Esophagus squamous epithelium (tissue), 5 donors: ENCODE data around the gene CACNA1B. TPM values are rescaled to one million over a fixed set of nuclear protein-coding genes. Genes with fewer than 3 reads are reported as not detected.

Experiments
- DNase-seq: peaks from one replicate; lab custom pipeline; 2025; lab: John Stamatoyannopoulos, UW
- H3K27ac ChIP-seq, 4 donors: fragments of 200-600 bp; sonication (generic); one replicate each; pipeline ENCODE4 v1.5.1; 2016 to 2019; ENCODE audit warnings: mild to moderate bottlenecking in 1 of 4
- H3K27me3 ChIP-seq, 4 donors: fragments of 200-600 bp; sonication (generic); 1 replicate in 3 of 4; 2 replicates in 1 of 4; pipeline versions ENCODE4 v1.5.1 to v1.6.0; 2017 to 2021; ENCODE audit warnings: antibody characterized with exemption in 1 of 4
- H3K36me3 ChIP-seq, 3 donors: fragments of 200-600 bp; sonication (generic); one replicate each; pipeline ENCODE4 v1.5.1; 2016 to 2019
- H3K4me1 ChIP-seq, 3 donors: fragments of 200-600 bp; sonication (generic); one replicate each; pipeline ENCODE4 v1.5.1; 2017 to 2019
- H3K4me3 ChIP-seq, 4 donors: fragments of 200-600 bp; sonication (generic); 1 replicate in 3 of 4; 2 replicates in 1 of 4; pipeline ENCODE4 v1.5.1; 2016 to 2019; ENCODE audit warnings: mild to moderate bottlenecking in 2 of 4, moderate library complexity in 1 of 4
- H3K9me3 ChIP-seq, 3 donors: fragments of 200-600 bp; sonication (generic); one replicate each; pipeline ENCODE4 v1.5.1; 2016 to 2019
- CTCF ChIP-seq, 6 experiments: fragments of 450-650 bp in 4 of 6; fragments of 200-600 bp in 2 of 6; sonication (generic) in 2 of 6; IDR thresholded peaks; one replicate each; pipeline ENCODE4 v1.5.1; 2016 to 2019; ENCODE audit warnings: antibody characterized with exemption in 6 of 6, mild to moderate bottlenecking in 4 of 6, moderate library complexity in 4 of 6
- POLR2A ChIP-seq, 4 donors: fragments of 450-650 bp; IDR thresholded peaks; one replicate each; pipeline ENCODE4 v1.6.1; 2017; ENCODE audit warnings: antibody characterized with exemption in 4 of 4, mild to moderate bottlenecking in 4 of 4, moderate library complexity in 3 of 4
- WGBS, 2 donors: methylation state at CpG; one replicate each; pipeline ENCODE4 v1.1.5; 2018; 5-methylcytosine and 5-hydroxymethylcytosine counted together
- intact Hi-C: fragments of 100-400 bp; cut with DNase I; formaldehyde crosslinking; loops from one replicate; pipeline ENCODE4 v1.15.0; 2022
- total RNA-seq, 4 donors: library from RNA; depleted of rRNA; stranded (reverse); fragments of >200 nt; gene quantifications; one replicate each; pipeline ENCODE4 v1.1.0, GENCODE V29; 2016
- donor health status: DM: yes; HTN: yes; CAD: no.

The CACNA1B gene
- total RNA-seq, 4 donors from 2014 or later: not detected

GRCh38 chr9:137959641-137960411 is 82.2 kb downstream of the CACNA1B start:
- Histone ChIP-seq H3K4me1 (no peaks in the 10 kb centered on the region), H3K36me3 (no peaks in the 10 kb centered on the region), H3K4me3 (no peak overlapping the region), H3K9me3 (no peaks in the 10 kb centered on the region), H3K27me3 (no peaks in the 10 kb centered on the region), H3K27ac (no peak overlapping the region)
- no peak for DNase-seq
- 80 to 83% methylated on average over 30 to 31 of the region's 36 CpGs for WGBS, 2 donors
- intact Hi-C loops: no loop called here
- TF ChIP-seq POLR2A (IDR thresholded peaks at IDR 0.05) (no peak), CTCF (IDR thresholded peaks at IDR 0.05) (no peak)

- Histone ChIP-seq H3K9me3 (no peaks in the 10 kb centered on the region), H3K36me3 (no peaks in the 10 kb centered on the region), H3K27me3 (no peaks in the 10 kb centered on the region), H3K4me3 (no peak overlapping the region), H3K27ac (no peak overlapping the region), H3K4me1 (no peaks in the 10 kb centered on the region)
- TF ChIP-seq CTCF (IDR thresholded peaks at IDR 0.05) (no peak), POLR2A (IDR thresholded peaks at IDR 0.05) (no peak)
- DNase-seq: no peak
- intact Hi-C loops: no loop called here
- WGBS, 2 donors: 51 to 70% methylated on average over 11 of the region's 11 CpGs
Measured at GRCh38 chr9:137960496-137960895, 82.9 kb downstream of the CACNA1B start.

- TF ChIP-seq CTCF (IDR thresholded peaks at IDR 0.05) (no peak), POLR2A (IDR thresholded peaks at IDR 0.05) (no peak)
- no peak overlapping the region for H3K27ac ChIP-seq
- WGBS, 2 donors: 80 to 87% methylated on average over 6 of the region's 6 CpGs
- no peaks in the 10 kb centered on the region for H3K9me3 ChIP-seq
- no peaks in the 10 kb centered on the region for H3K4me1 ChIP-seq
- intact Hi-C loops: no loop called here
- H3K36me3 ChIP-seq: no peaks in the 10 kb centered on the region
- no peak for DNase-seq
- H3K4me3 ChIP-seq: no peak overlapping the region
- peaks cover 0 to 10% (median 0%) of the 10 kb centered on the region in 4 donors for H3K27me3 ChIP-seq
Measured at GRCh38 chr9:137963525-137963924, 85.9 kb downstream of the CACNA1B start.

GRCh38 chr9:137965177-137965795 is 87.7 kb downstream of the CACNA1B start:
- H3K4me1 ChIP-seq: no peaks in the 10 kb centered on the region
- no peak overlapping the region for H3K27ac ChIP-seq
- no peak for TF ChIP-seq CTCF (IDR thresholded peaks at IDR 0.05)
- TF ChIP-seq POLR2A (IDR thresholded peaks at IDR 0.05): no peak
- no peak for DNase-seq
- WGBS, 2 donors: 86 to 95% methylated on average over 8 to 9 of the region's 9 CpGs
- intact Hi-C loops: no loop called here
- H3K4me3 ChIP-seq: no peak overlapping the region
- no peaks in the 10 kb centered on the region for H3K36me3 ChIP-seq
- no peaks in the 10 kb centered on the region for H3K9me3 ChIP-seq
- peaks cover 0 to 22% (median 0%) of the 10 kb centered on the region in 4 donors for H3K27me3 ChIP-seq

- no peak for TF ChIP-seq POLR2A (IDR thresholded peaks at IDR 0.05)
- TF ChIP-seq CTCF (IDR thresholded peaks at IDR 0.05): no peak
- Histone ChIP-seq H3K27ac (no peak overlapping the region), H3K36me3 (no peaks in the 10 kb centered on the region), H3K9me3 (no peaks in the 10 kb centered on the region), H3K4me1 (no peaks in the 10 kb centered on the region), H3K27me3 (peaks cover 0 to 38% (median 0%) of the 10 kb centered on the region in 4 donors), H3K4me3 (no peak overlapping the region)
- WGBS, 2 donors: 59 to 67% methylated on average over 17 of the region's 17 CpGs
- no peak for DNase-seq
- intact Hi-C loops: no loop called here
Measured at GRCh38 chr9:137967280-137967953, 89.8 kb downstream of the CACNA1B start.
